ENCODE results near the gene CDH5. TPM values are rescaled to one million over a fixed set of nuclear protein-coding genes. Genes with fewer than 3 reads are reported as not detected.

CDH5 gene
- total and polyA plus RNA-seq, 2 of the 8 experiments (the other 6 are each of a cell fraction or from before 2014, with no cell fraction given), result 0.32 TPM

DNA sequence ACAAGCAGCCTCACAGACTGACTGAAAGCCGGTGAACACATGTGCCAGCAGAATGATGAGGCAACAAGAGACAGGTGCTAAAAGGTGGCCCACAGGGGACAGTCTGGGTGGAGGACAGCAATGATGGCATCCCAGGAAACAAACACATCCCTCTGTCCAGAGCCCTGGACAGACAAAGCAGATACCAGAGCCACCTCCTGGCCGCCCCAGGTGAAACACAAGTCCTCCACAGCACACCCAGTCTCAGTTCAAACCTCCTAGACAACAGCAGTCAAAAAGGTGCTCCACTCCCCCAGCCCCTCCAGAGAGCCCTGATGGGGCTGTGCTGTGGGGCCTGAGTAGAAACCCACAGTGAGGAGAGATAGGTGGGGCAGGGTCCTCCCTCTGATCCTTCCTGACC is 20.3 kb upstream of the CDH5 start:
- Histone ChIP-seq H3K9ac (replicated peaks in 1 of 4; ENCODE audit: extremely low read depth in 1 of 4, low read depth in 3 of 4, low read length in 3 of 4) (no peak overlapping the region), H3K79me2 (ENCODE audit: control insufficient read depth in 1 of 2, insufficient read depth in 2 of 2, low read length in 2 of 2) (no peaks in the 10 kb centered on the region), H3K4ac (replicated peaks; ENCODE audit: insufficient read length, low read depth, low read length) (no peak overlapping the region), H3K4me1 (replicated peaks in 1 of 4; ENCODE audit: control insufficient read depth in 3 of 4, insufficient read depth in 4 of 4, low read length in 3 of 4) (peaks cover 0 to 6% (median under 1%) of the 10 kb centered on the region in 4 experiments; a peak in 2 of 7 replicates), H3K27ac (ENCODE audit: low read depth, low read length) (no peak overlapping the region), H2AFZ (ENCODE audit: low read length) (no peak overlapping the region), H2BK20ac (ENCODE audit: low read length) (no peak overlapping the region), H3K9me3 (ENCODE audit: insufficient read depth in 2 of 2, low read depth in 1 of 2, low read length in 1 of 2) (peaks cover 8% of the 10 kb centered on the region in 2 experiments), H4K8ac (ENCODE audit: extremely low read depth, insufficient read depth, low read length) (no peak overlapping the region), H3K4me2 (ENCODE audit: insufficient read depth in 1 of 2, low read depth in 2 of 2, low read length in 2 of 2) (no peak overlapping the region), H2AK5ac (ENCODE audit: low read depth, low read length) (no peak overlapping the region), H3K18ac (ENCODE audit: extremely low read depth, low read length) (no peak overlapping the region), H2BK15ac (ENCODE audit: low read length) (no peak overlapping the region), H4K5ac (ENCODE audit: insufficient read length, low read depth, low read length) (no peak overlapping the region), H3K27me3 (replicated peaks in 1 of 4; ENCODE audit: control insufficient read depth in 3 of 4, extremely low read depth in 1 of 4, insufficient read depth in 3 of 4, low read length in 3 of 4) (no peaks in the 10 kb centered on the region), H4K91ac (replicated peaks; ENCODE audit: insufficient read length, low read length) (no peak overlapping the region), H3K23me2 (ENCODE audit: low read depth, low read length) (no peaks in the 10 kb centered on the region), H3K14ac (ENCODE audit: insufficient read length) (no peak overlapping the region), H2BK12ac (ENCODE audit: low read depth, low read length) (no peak overlapping the region), H2BK120ac (replicated peaks; ENCODE audit: low read depth, low read length) (no peak overlapping the region), H3K23ac (ENCODE audit: insufficient read length) (no peak overlapping the region), H2BK5ac (ENCODE audit: low read depth, low read length) (no peak overlapping the region), H3K79me1 (ENCODE audit: low read depth, low read length) (no peaks in the 10 kb centered on the region), H3K56ac (replicated peaks; ENCODE audit: insufficient read length, low read depth, low read length) (no peak overlapping the region), H4K20me1 (replicated peaks in 1 of 2; ENCODE audit: control insufficient read depth in 1 of 2, insufficient read depth in 2 of 2, low read length in 2 of 2) (no peaks in the 10 kb centered on the region), H3K4me3 (ENCODE audit: extremely low read depth in 1 of 4, insufficient read depth in 2 of 4, low read depth in 3 of 4, low read length in 4 of 4) (no peak overlapping the region), H3K36me3 (ENCODE audit: control insufficient read depth in 2 of 4, insufficient read depth in 4 of 4, low read length in 3 of 4) (no peaks in the 10 kb centered on the region)
- FAIRE-seq, result no peak
- no peak for TF ChIP-seq CHD2 (IDR thresholded peaks at IDR 0.05; ENCODE audit: low read length)
- CTCF ChIA-PET (ENCODE audit: partially characterized antibody), result interaction anchor here (1.0 to 13.5 kb wide), 7 partner anchors 9 to 133 kb away, joined by 3 to 271 read pairs (median 26); partner anchors contain the start of gene CDH5
- 83% methylated on average over 2 of the region's 2 CpGs; no CpG with 5 or more reads in 1 of the 2 experiments for whole genome bisulfite sequencing, 2 experiments (ENCODE audit: extremely low coverage in 1 of 2, insufficient coverage in 1 of 2, insufficient read length in 1 of 2, insufficient replicate concordance in 2 of 2, low coverage in 1 of 2, low lambda C conversion rate in 2 of 2, missing lambda C conversion rate in 1 of 2)
- no peak for DNase-seq (ENCODE audit: low read depth in 1 of 2, low spot score in 2 of 2)
- POLR2A ChIA-PET (ENCODE audit: partially characterized antibody), result no interaction called here
